K562 (cell line): ENCODE measurements around the gene PPAT. TPM values are rescaled to one million over a fixed set of nuclear protein-coding genes. Genes with fewer than 3 reads are reported as not detected.

Source experiments
- AFF4 ChIP-seq: sonication (generic); formaldehyde crosslinking; IDR thresholded peaks from 2 replicates; pipeline ENCODE4 v1.8.0; 2023; ENCODE audit warnings: mild to moderate bottlenecking, missing genetic modification reagents
- ARID2 ChIP-seq: fragments of 450-650 bp; IDR thresholded peaks from 2 replicates; pipeline ENCODE4 v1.6.1; 2017; ENCODE audit warnings: antibody characterized with exemption, mild to moderate bottlenecking
- KAT7 ChIP-seq: sonication (generic); formaldehyde crosslinking; IDR thresholded peaks from 2 replicates; pipeline ENCODE4 v1.8.0; 2022; ENCODE audit warnings: missing genetic modification reagents, mild to moderate bottlenecking, borderline replicate concordance
- LARP7 ChIP-seq: fragments of 450-650 bp; IDR thresholded peaks from 2 replicates; pipeline ENCODE4 v1.6.1; 2016
- PRMT5 ChIP-seq: sonication (generic); formaldehyde crosslinking; IDR thresholded peaks from 2 replicates; pipeline ENCODE4 v1.5.0; 2020; ENCODE audit warnings: missing genetic modification reagents
- RBM17 ChIP-seq: fragments of 200-400 bp; formaldehyde crosslinking; IDR thresholded peaks from 2 replicates; pipeline ENCODE4 v1.6.1; 2017; ENCODE audit warnings: low read depth, mild to moderate bottlenecking, low read length, borderline replicate concordance
- THRAP3 ChIP-seq: fragments of 450-650 bp; IDR thresholded peaks from 2 replicates; pipeline ENCODE4 v1.6.1; 2016; ENCODE audit warnings: mild to moderate bottlenecking, inconsistent platforms, borderline replicate concordance
- UBTF ChIP-seq, 2 experiments: IDR thresholded peaks; 2 replicates each; pipeline ENCODE4 v1.6.1; 2012; ENCODE audit warnings: improper control_type of control experiment in 2 of 2, low read depth in 2 of 2, low read length in 2 of 2, borderline replicate concordance in 1 of 2
- XRCC5 ChIP-seq: fragments of 200-400 bp; formaldehyde crosslinking; IDR thresholded peaks from 2 replicates; pipeline ENCODE4 v1.6.1; 2017; ENCODE audit warnings: low read depth, mild to moderate bottlenecking, low read length
- ZBTB12 ChIP-seq: fragments of 250-450 bp; sonication (Bioruptor Pico); IDR thresholded peaks from 2 replicates; pipeline ENCODE4 v1.4.0; 2020
- ZNF41 ChIP-seq: fragments of 250-450 bp; sonication (Bioruptor Pico); conservative IDR thresholded peaks from 2 replicates; pipeline ENCODE4 v1.4.0; 2020; ENCODE audit warnings: mild to moderate bottlenecking
- ZNF445 ChIP-seq: fragments of 250-450 bp; sonication (Bioruptor Pico); IDR thresholded peaks from 2 replicates; pipeline ENCODE4 v1.4.0; 2020; ENCODE audit warnings: low read depth, mild to moderate bottlenecking, moderate library complexity
- polyA plus RNA-seq, 8 experiments: library from polyadenylated mRNA; depleted of rRNA in 4 of 8; stranded (reverse) in 5 of 8; unstranded in 3 of 8; fragments of >200 nt; fragmentation: Nextera tagmentation in 2 of 8; fragmentation: Illumina TruSeq in 1 of 8; extraction: Ambion mirVana in 2 of 8; extraction: Trizol in 1 of 8; gene quantifications; 2 replicates each; pipeline versions ENCODE4 v1.2.1 to v1.2.3, GENCODE V29; 2011 to 2014; ENCODE audit warnings: inconsistent platforms in 1 of 8, missing spikeins in 1 of 8
- total RNA-seq, 7 experiments: library from RNA; depleted of rRNA in 6 of 7; stranded (reverse); fragments of >200 nt in 6 of 7; fragmentation: Illumina TruSeq in 2 of 7; extraction: Trizol in 2 of 7; gene quantifications; 2 replicates each; pipeline versions ENCODE4 v1.2.1 to v1.2.3, GENCODE V29; 2011 to 2021; ENCODE audit warnings: low replicate concordance in 1 of 7
- TF ChIP-seq, protein P1 (sequence below): fragments of 250-450 bp; sonication (Bioruptor Pico); IDR thresholded peaks from 2 replicates; pipeline ENCODE4 v1.5.0; 2020; ENCODE audit warnings: mild to moderate bottlenecking, borderline replicate concordance
- TF ChIP-seq, protein P2 (sequence below), 2 experiments: fragments of 450-650 bp; IDR thresholded peaks; 2 replicates each; pipeline ENCODE4 v1.6.1; 2016
- TF ChIP-seq, protein P3 (sequence below): fragments of 250-450 bp; sonication (Bioruptor Pico); IDR thresholded peaks from 2 replicates; pipeline ENCODE4 v1.8.0; 2022; ENCODE audit warnings: inconsistent platforms

Gene PPAT
- total and polyA plus RNA-seq, 9 of the 15 experiments (the other 6 are each of a cell fraction or from before 2014, with no cell fraction given): 36.2 to 75.8 (median 55.5) TPM

DNA sequence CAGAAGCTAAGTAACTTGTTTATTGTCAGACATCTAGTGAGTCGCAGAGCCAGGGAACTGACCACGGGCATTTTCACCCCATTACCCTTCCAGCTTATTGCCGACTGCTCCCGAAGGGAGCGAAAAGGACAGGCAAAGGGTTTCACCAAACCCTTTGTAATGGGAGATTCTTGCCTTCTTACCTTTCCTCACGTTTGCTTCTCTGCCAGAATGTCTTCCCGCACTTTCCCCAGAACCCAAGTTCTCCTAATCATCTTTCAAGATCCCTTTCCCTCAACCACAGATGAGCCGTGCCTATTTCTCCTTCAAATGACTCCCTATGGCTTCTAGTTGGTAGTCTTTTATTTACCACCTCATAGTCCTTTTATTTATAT, 31.5 kb upstream of the PPAT start (continued):
- TF ChIP-seq, protein P1, sequence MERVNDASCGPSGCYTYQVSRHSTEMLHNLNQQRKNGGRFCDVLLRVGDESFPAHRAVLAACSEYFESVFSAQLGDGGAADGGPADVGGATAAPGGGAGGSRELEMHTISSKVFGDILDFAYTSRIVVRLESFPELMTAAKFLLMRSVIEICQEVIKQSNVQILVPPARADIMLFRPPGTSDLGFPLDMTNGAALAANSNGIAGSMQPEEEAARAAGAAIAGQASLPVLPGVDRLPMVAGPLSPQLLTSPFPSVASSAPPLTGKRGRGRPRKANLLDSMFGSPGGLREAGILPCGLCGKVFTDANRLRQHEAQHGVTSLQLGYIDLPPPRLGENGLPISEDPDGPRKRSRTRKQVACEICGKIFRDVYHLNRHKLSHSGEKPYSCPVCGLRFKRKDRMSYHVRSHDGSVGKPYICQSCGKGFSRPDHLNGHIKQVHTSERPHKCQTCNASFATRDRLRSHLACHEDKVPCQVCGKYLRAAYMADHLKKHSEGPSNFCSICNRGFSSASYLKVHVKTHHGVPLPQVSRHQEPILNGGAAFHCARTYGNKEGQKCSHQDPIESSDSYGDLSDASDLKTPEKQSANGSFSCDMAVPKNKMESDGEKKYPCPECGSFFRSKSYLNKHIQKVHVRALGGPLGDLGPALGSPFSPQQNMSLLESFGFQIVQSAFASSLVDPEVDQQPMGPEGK (CRISPR knock-in tag): no peak
- TF ChIP-seq, protein P2, sequence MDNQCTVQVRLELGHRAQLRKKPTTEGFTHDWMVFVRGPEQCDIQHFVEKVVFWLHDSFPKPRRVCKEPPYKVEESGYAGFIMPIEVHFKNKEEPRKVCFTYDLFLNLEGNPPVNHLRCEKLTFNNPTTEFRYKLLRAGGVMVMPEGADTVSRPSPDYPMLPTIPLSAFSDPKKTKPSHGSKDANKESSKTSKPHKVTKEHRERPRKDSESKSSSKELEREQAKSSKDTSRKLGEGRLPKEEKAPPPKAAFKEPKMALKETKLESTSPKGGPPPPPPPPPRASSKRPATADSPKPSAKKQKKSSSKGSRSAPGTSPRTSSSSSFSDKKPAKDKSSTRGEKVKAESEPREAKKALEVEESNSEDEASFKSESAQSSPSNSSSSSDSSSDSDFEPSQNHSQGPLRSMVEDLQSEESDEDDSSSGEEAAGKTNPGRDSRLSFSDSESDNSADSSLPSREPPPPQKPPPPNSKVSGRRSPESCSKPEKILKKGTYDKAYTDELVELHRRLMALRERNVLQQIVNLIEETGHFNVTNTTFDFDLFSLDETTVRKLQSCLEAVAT (IDR thresholded peaks at IDR 0.05): peak in 1 of 2 experiments; percentile 83; a peak in 1 of 4 replicates
- TF ChIP-seq XRCC5 (no peak), THRAP3 (peak; percentile 94), PRMT5 (CRISPR knock-in tag) (no peak), KAT7 (CRISPR knock-in tag) (0 out of 2 replicates have a peak, but pooled peaks have one; percentile 72), ZNF445 (no peak), RBM17 (no peak), LARP7 (no peak), ARID2 (0 out of 2 replicates have a peak, but pooled peaks have one; percentile 6), ZNF41 (CRISPR knock-in tag) (no peak), ZBTB12 (no peak), UBTF (IDR thresholded peaks at IDR 0.05; ENCODE audit: borderline replicate concordance in 1 of 2, low read depth in 2 of 2, low read length in 2 of 2) (no peak), AFF4 (0 out of 2 replicates have a peak, but pooled peaks have one; percentile 87)
- TF ChIP-seq, protein P3, sequence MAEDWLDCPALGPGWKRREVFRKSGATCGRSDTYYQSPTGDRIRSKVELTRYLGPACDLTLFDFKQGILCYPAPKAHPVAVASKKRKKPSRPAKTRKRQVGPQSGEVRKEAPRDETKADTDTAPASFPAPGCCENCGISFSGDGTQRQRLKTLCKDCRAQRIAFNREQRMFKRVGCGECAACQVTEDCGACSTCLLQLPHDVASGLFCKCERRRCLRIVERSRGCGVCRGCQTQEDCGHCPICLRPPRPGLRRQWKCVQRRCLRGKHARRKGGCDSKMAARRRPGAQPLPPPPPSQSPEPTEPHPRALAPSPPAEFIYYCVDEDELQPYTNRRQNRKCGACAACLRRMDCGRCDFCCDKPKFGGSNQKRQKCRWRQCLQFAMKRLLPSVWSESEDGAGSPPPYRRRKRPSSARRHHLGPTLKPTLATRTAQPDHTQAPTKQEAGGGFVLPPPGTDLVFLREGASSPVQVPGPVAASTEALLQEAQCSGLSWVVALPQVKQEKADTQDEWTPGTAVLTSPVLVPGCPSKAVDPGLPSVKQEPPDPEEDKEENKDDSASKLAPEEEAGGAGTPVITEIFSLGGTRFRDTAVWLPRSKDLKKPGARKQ (CRISPR knock-in tag): no peak
